CD4-positive, alpha-beta T cell (primary cell): ENCODE data around the gene IGF2R. TPM values are rescaled to one million over a fixed set of nuclear protein-coding genes. Genes with fewer than 3 reads are reported as not detected.

ENCODE experiments used
- ATAC-seq: fragments of 200-7000 bp; cut with Tn5 transposase; one replicate; pipeline ENCODE4 v1.10.0; 2022; ENCODE audit warnings: mild to moderate bottlenecking; ENCODE audit not compliant: poor library complexity
- CTCF ChIA-PET: fragments of 350-600 bp; sonication (Branson Sonifier 250); formaldehyde crosslinking; loops from one replicate; lab custom pipeline; 2021; ENCODE audit warnings: antibody characterized with exemption, inconsistent platforms; lab: Charles Lee
- POLR2A ChIA-PET: fragments of 350-600 bp; sonication (Branson Sonifier 250); formaldehyde crosslinking; loops from one replicate; lab custom pipeline; 2021; ENCODE audit warnings: antibody characterized with exemption, inconsistent platforms; lab: Charles Lee
- DNase-seq, 14 experiments: peaks; one replicate each; pipeline ENCODE4 v3.0.0-alpha.2; 2013 to 2020; ENCODE audit warnings: mixed read lengths in 2 of 14
- H3K27ac ChIP-seq, 2 donors: one replicate each; pipeline versions ENCODE4 v1.5.1 to v1.7.0; 2013; ENCODE audit warnings: low read length in 2 of 2, low read depth in 1 of 2, mild to moderate bottlenecking in 1 of 2
- H3K27me3 ChIP-seq, 2 experiments: 1 replicate in 1 of 2; 2 replicates in 1 of 2; pipeline versions ENCODE4 v1.6.1 to v1.7.0; 2013; ENCODE audit warnings: low read length in 2 of 2, control low read depth in 1 of 2, mild to moderate bottlenecking in 1 of 2, moderate library complexity in 1 of 2; ENCODE audit not compliant: insufficient read depth in 2 of 2, control insufficient read depth in 1 of 2
- H3K36me3 ChIP-seq: one replicate; pipeline ENCODE4 v1.6.1; 2013; ENCODE audit warnings: low read length, control low read depth; ENCODE audit not compliant: insufficient read depth
- H3K4me1 ChIP-seq: one replicate; pipeline ENCODE4 v1.6.1; 2013; ENCODE audit warnings: low read length, control low read depth; ENCODE audit not compliant: insufficient read depth
- H3K4me3 ChIP-seq: one replicate; pipeline ENCODE4 v1.5.1; 2013; ENCODE audit warnings: mild to moderate bottlenecking, low read length, moderate library complexity
- H3K9me3 ChIP-seq, 2 experiments: 1 replicate in 1 of 2; 2 replicates in 1 of 2; pipeline versions ENCODE4 v1.6.1 to v1.7.0; 2013; ENCODE audit warnings: low read length in 2 of 2, mild to moderate bottlenecking in 2 of 2, control low read depth in 1 of 2, moderate library complexity in 1 of 2; ENCODE audit not compliant: control insufficient read depth in 1 of 2, insufficient read depth in 1 of 2
- H3K27ac Mint-ChIP-seq: one replicate; pipeline ENCODE4 v1.8.0; 2020; ENCODE audit warnings: mixed read lengths
- H3K27me3 Mint-ChIP-seq: one replicate; pipeline ENCODE4 v1.8.0; 2021; ENCODE audit warnings: mixed read lengths
- H3K36me3 Mint-ChIP-seq: one replicate; pipeline ENCODE4 v1.8.0; 2021; ENCODE audit warnings: low read depth, mixed read lengths
- H3K4me1 Mint-ChIP-seq: one replicate; pipeline ENCODE4 v1.8.0; 2021; ENCODE audit warnings: low read depth, mixed read lengths
- H3K4me3 Mint-ChIP-seq: one replicate; pipeline ENCODE4 v1.8.0; 2020; ENCODE audit warnings: mild to moderate bottlenecking, mixed read lengths
- H3K9me3 Mint-ChIP-seq: one replicate; pipeline ENCODE4 v1.8.0; 2020; ENCODE audit warnings: mixed read lengths
- intact Hi-C, 2 experiments: fragments of 100-400 bp; cut with DNase I in 1 of 2; cut with micrococcal nuclease in 1 of 2; formaldehyde crosslinking; loops; one replicate each; pipeline versions ENCODE4 v1.15.1 to v1.9.0; 2023 to 2025; cut with DNase I, micrococcal nuclease
- total RNA-seq, 174 experiments: library from RNA in 2 of 174; stranded (reverse) in 2 of 174; gene quantifications; one replicate each; pipeline ENCODE4 v1.2.3 and lab custom pipeline; 2021 to 2026
- TF ChIP-seq, protein P1 (sequence below): fragments of 200-600 bp; IDR thresholded peaks from one replicate; pipeline ENCODE4 v1.8.0; 2022; ENCODE audit warnings: antibody characterized with exemption, mild to moderate bottlenecking

The IGF2R gene
- total RNA-seq, 2 experiments from 2014 or later, result 43.8 to 46.7 TPM

DNA sequence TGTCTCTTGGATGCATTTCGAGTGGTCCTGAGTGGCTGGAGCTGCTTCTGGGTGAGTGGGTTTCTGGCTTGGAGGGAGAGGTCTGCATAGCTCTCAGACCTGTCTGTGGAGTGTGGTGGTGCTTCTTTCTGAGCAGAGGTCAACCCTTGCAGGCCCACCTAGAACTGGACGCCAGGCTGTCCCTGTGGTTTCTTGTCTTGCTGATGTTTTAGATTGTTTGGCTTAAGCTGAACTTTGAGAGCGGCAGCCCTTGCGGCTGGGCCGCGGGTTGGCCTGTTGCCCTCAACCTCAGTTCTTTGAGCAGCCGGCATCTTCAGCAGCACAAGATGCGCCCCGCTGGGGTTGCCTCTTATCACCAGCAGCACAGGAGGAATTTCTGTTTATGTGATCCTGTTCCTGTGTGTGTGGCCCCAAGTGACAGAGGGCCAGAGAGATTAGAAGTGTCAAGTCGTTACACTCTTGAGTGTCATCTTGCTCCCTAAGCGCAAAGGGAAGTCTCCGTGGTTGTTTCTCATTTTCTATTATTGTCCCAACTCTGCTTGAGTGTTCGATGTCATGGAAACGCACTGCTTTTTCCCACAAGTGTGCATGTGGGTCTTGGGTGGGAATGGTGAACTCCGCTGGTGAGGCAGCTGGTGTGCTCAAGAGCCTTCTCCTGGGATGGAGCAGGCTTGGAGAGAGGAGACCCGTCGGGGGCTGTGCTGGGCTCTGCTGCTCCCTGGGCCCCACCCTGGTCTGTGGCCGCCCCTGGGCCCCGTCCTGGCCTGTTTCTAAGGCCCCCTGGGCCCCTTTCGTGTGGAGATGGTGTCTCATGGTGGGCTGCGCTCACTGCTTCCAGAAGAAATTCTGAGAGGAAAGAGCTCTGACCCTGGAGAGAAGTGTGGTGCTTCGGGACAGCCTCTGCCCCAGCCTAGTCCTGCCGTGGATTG, 132.7 kb downstream of the IGF2R start:
- Mint-ChIP-seq H3K9me3 (no peaks in the 10 kb centered on the region), H3K27me3 (no peaks in the 10 kb centered on the region), H3K4me3 (no peak overlapping the region), H3K27ac (no peak overlapping the region), H3K4me1 (peaks cover 16% of the 10 kb centered on the region), H3K36me3 (peaks cover 90% of the 10 kb centered on the region)
- POLR2A ChIA-PET, result no interaction called here
- Histone ChIP-seq H3K36me3 (peaks cover 64% of the 10 kb centered on the region), H3K27me3 (no peaks in the 10 kb centered on the region), H3K4me1 (no peaks in the 10 kb centered on the region), H3K9me3 (no peaks in the 10 kb centered on the region), H3K27ac (no peak overlapping the region), H3K4me3 (no peak overlapping the region)
- CTCF ChIA-PET, result interaction anchor here (0.5 kb wide), 1 partner anchor 412 kb away, joined by 3 read pairs; no protein-coding TSS in a partner anchor
- ATAC-seq, result no peak
- no peak for DNase-seq
- TF ChIP-seq, protein P1, sequence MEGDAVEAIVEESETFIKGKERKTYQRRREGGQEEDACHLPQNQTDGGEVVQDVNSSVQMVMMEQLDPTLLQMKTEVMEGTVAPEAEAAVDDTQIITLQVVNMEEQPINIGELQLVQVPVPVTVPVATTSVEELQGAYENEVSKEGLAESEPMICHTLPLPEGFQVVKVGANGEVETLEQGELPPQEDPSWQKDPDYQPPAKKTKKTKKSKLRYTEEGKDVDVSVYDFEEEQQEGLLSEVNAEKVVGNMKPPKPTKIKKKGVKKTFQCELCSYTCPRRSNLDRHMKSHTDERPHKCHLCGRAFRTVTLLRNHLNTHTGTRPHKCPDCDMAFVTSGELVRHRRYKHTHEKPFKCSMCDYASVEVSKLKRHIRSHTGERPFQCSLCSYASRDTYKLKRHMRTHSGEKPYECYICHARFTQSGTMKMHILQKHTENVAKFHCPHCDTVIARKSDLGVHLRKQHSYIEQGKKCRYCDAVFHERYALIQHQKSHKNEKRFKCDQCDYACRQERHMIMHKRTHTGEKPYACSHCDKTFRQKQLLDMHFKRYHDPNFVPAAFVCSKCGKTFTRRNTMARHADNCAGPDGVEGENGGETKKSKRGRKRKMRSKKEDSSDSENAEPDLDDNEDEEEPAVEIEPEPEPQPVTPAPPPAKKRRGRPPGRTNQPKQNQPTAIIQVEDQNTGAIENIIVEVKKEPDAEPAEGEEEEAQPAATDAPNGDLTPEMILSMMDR, result no peak
- intact Hi-C loops, result loop anchor here (10.0 kb wide), 1 partner anchor 237 kb away; no protein-coding TSS in a partner anchor

DNA sequence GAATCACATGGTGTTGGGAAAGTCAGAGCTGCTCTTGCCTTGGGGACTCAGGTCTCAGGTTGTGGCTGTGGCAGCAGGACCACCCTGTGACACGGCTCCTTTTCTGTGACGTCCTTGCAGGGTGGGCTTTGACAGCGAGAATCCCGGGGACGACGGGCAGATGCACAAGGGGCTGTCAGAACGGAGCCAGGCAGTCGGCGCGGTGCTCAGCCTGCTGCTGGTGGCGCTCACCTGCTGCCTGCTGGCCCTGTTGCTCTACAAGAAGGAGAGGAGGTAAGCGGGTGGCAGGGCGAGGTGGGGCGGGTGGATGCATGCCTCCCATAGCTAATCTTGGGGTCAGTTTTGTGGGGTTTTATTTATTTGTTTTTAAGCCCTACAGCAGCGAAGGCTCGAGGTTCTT, 133.5 kb downstream of the IGF2R start:
- Mint-ChIP-seq H3K36me3 (peaks cover 87% of the 10 kb centered on the region), H3K4me3 (no peak overlapping the region), H3K27ac (no peak overlapping the region), H3K9me3 (no peaks in the 10 kb centered on the region), H3K4me1 (peaks cover 16% of the 10 kb centered on the region), H3K27me3 (no peaks in the 10 kb centered on the region)
- Histone ChIP-seq H3K27me3 (no peaks in the 10 kb centered on the region), H3K27ac (no peak overlapping the region), H3K36me3 (peaks cover 55% of the 10 kb centered on the region), H3K9me3 (no peaks in the 10 kb centered on the region), H3K4me1 (no peaks in the 10 kb centered on the region), H3K4me3 (no peak overlapping the region)
- no peak for DNase-seq
- intact Hi-C loops, result loop anchor here (10.0 kb wide), 1 partner anchor 238 kb away; no protein-coding TSS in a partner anchor
- POLR2A ChIA-PET, result no interaction called here
- CTCF ChIA-PET, result no interaction called here
- TF ChIP-seq, protein P1, result no peak
- no peak for ATAC-seq

DNA sequence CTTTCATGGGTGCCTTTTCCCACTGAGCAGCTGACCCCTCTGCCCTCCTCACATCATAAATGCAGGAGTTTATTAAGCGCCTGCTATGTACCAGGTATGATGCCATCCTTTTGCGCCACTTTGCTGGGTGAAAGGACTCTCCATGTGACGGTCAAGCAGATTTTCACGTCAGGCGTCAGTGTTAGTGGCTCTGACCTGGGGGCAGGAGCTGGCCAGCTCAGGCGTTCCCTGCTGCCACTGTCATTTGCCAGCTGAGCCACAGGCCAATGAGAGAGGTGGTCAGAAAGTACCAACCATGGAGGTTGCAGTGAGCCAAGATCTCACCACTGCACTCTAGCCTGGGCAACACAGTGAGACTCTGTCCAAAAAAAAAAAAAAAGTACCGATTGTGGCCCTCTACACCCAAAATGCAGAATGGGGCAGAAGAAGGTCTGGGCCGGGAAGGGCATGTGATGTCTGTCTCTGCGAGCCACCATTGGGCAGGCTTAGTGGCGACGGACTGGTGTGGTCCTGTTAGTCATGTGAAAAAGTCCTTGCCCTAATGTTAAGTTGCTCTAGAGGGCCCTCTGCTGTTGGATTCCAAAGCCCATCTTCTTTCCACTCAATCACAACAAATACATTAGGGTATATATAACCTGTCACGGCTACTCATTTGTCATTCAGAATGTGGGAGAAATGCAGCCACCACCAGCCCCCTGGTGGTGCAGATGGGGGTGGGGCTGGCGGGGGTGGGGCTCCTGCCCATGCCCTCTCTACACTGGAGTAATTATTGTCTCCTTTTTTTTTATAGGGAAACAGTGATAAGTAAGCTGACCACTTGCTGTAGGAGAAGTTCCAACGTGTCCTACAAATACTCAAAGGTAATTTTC, 134.3 kb downstream of the IGF2R start:
- Mint-ChIP-seq H3K9me3 (no peaks in the 10 kb centered on the region), H3K4me1 (peaks cover 17% of the 10 kb centered on the region), H3K36me3 (peaks cover 83% of the 10 kb centered on the region), H3K27ac (no peak overlapping the region), H3K4me3 (no peak overlapping the region), H3K27me3 (no peaks in the 10 kb centered on the region)
- TF ChIP-seq, protein P1, result no peak
- H3K27me3 ChIP-seq, result no peaks in the 10 kb centered on the region
- peaks cover 47% of the 10 kb centered on the region for H3K36me3 ChIP-seq
- H3K27ac ChIP-seq, result no peak overlapping the region
- H3K9me3 ChIP-seq, result no peaks in the 10 kb centered on the region
- no peak for ATAC-seq
- ChIA-PET POLR2A (interaction anchor here (0.6 kb wide), 1 partner anchor 928 kb away, joined by 3 read pairs; no protein-coding TSS in a partner anchor), CTCF (no interaction called here)
- peak in 4 of 14 experiments; percentile 9 to 36 (median 25) for DNase-seq
- no peaks in the 10 kb centered on the region for H3K4me1 ChIP-seq
- intact Hi-C loops, result loop anchor here (10.0 kb wide), 1 partner anchor 238 kb away; no protein-coding TSS in a partner anchor
- no peak overlapping the region for H3K4me3 ChIP-seq
